Measurements from ENCODE around the gene FAM50A.

DNA sequence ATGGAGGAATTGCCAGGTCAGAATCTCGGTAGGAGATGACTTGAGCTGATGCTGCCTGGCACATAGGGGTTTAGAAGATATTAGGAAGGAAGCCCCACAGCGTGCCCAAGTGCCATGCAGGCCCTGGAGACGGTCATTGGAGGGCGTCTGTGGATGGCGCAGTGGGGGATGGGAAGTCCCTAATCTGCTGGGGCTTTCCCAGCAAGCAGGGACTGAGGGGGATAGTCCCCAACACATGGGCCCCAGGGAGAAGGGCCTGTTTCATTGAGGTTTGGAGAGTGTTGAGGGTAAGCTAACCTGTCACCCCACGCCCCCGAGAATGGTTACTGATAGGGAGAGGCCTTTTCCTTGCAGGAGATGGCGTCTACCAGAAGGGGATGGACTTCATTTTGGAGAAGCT lies 24.8 kb upstream of the FAM50A start:
- TF ChIP-seq, protein P1, sequence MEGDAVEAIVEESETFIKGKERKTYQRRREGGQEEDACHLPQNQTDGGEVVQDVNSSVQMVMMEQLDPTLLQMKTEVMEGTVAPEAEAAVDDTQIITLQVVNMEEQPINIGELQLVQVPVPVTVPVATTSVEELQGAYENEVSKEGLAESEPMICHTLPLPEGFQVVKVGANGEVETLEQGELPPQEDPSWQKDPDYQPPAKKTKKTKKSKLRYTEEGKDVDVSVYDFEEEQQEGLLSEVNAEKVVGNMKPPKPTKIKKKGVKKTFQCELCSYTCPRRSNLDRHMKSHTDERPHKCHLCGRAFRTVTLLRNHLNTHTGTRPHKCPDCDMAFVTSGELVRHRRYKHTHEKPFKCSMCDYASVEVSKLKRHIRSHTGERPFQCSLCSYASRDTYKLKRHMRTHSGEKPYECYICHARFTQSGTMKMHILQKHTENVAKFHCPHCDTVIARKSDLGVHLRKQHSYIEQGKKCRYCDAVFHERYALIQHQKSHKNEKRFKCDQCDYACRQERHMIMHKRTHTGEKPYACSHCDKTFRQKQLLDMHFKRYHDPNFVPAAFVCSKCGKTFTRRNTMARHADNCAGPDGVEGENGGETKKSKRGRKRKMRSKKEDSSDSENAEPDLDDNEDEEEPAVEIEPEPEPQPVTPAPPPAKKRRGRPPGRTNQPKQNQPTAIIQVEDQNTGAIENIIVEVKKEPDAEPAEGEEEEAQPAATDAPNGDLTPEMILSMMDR (conservative IDR thresholded peaks at IDR 0.05; ENCODE audit: low read depth, low read length) = no peak
- no peak for TF ChIP-seq POLR2A (IDR thresholded peaks at IDR 0.05; ENCODE audit: low read depth, low read length)
- TF ChIP-seq, protein P2, sequence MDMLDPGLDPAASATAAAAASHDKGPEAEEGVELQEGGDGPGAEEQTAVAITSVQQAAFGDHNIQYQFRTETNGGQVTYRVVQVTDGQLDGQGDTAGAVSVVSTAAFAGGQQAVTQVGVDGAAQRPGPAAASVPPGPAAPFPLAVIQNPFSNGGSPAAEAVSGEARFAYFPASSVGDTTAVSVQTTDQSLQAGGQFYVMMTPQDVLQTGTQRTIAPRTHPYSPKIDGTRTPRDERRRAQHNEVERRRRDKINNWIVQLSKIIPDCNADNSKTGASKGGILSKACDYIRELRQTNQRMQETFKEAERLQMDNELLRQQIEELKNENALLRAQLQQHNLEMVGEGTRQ (IDR thresholded peaks at IDR 0.05; ENCODE audit: low read depth, low read length) = no peak
- no peak for TF ChIP-seq RAD21 (IDR thresholded peaks at IDR 0.05; ENCODE audit: low read length)
- TF ChIP-seq SMC3 (IDR thresholded peaks at IDR 0.05; ENCODE audit: low read depth, low read length) = no peak
- TF ChIP-seq BHLHE40 (IDR thresholded peaks at IDR 0.05; ENCODE audit: low read depth, low read length) = no peak
- TF ChIP-seq RFX5 (IDR thresholded peaks at IDR 0.05; ENCODE audit: low read depth, low read length) = no peak
- TF ChIP-seq NFE2L2 (IDR thresholded peaks at IDR 0.05; ENCODE audit: low read depth, low read length) = no peak
- no peak for TF ChIP-seq MXI1 (IDR thresholded peaks at IDR 0.05; ENCODE audit: borderline replicate concordance, low read depth, low read length)
- no peak for TF ChIP-seq FOS (IDR thresholded peaks at IDR 0.05; ENCODE audit: low read depth, low read length)
